ENCODE measurements around the gene IKZF1. TPM values are rescaled to one million over a fixed set of nuclear protein-coding genes. Genes with fewer than 3 reads are reported as not detected.

IKZF1 gene
- total RNA-seq, 1 experiment from 2014 or later: 2.3 TPM

DNA sequence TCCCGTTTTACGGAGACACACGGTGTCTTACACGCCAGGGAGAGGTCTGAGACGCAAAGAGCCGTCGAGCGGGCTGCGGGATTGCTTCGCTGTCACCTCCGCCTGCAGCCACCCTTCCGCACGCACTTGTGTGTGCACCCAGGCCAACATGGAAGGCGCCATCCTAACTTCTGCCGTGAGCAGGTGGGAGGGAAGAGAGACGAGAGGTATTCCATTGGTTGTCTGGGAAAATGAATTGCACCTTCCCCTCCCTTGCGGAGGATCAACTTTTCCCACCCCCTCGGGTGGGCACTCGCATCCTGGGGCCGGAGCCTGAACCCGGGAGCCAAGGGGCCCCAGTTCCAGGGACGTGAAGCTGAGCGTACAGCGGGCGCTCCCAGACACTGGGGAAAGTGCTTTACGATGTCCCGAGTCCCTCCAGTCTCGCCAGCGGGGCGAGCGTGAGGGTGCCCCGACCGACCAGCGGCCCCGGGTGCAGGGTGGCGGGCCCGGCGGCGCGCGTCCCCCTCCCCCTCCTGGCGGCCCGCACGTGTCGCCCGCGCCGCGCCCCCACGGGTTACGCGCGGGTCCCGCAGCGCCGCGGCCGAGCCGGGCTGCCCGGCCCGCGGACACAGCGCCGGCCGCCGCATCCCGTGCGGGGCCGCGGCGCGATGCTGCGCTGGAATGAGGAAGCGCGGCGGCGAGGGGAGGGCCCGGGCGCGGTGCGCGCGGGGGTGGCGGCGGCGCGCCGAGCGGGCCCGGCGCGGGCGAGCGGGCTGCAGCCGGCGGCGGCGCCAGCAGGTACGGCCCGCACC lies 984 bp upstream of the IKZF1 start (continued):
- TF ChIP-seq, protein P1, sequence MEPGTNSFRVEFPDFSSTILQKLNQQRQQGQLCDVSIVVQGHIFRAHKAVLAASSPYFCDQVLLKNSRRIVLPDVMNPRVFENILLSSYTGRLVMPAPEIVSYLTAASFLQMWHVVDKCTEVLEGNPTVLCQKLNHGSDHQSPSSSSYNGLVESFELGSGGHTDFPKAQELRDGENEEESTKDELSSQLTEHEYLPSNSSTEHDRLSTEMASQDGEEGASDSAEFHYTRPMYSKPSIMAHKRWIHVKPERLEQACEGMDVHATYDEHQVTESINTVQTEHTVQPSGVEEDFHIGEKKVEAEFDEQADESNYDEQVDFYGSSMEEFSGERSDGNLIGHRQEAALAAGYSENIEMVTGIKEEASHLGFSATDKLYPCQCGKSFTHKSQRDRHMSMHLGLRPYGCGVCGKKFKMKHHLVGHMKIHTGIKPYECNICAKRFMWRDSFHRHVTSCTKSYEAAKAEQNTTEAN (CRISPR knock-in tag; IDR thresholded peaks at IDR 0.05): no peak
- no peak for TF ChIP-seq FOXK1 (CRISPR knock-in tag; IDR thresholded peaks at IDR 0.05)

GRCh38 chr7:50304911-50305582 lies 531 bp downstream of the IKZF1 start:
- no peak for DNase-seq (ENCODE audit: low spot score)
- peak; percentile 31 for ATAC-seq
- peak overlapping the region; percentile 71 for H3K4me3 Mint-ChIP-seq
- ChIA-PET POLR2A (interaction anchor here (0.6 kb wide), 1 partner anchor 26 kb away, joined by 3 read pairs; no protein-coding TSS in a partner anchor), CTCF (interaction anchor here (0.9 to 1.2 kb wide), 2 partner anchors 8 to 64 kb away, joined by 3 read pairs; no protein-coding TSS in a partner anchor)
- no peaks in the 10 kb centered on the region for H3K36me3 Mint-ChIP-seq
- H3K9me3 Mint-ChIP-seq: no peaks in the 10 kb centered on the region
- TF ChIP-seq, protein P2, sequence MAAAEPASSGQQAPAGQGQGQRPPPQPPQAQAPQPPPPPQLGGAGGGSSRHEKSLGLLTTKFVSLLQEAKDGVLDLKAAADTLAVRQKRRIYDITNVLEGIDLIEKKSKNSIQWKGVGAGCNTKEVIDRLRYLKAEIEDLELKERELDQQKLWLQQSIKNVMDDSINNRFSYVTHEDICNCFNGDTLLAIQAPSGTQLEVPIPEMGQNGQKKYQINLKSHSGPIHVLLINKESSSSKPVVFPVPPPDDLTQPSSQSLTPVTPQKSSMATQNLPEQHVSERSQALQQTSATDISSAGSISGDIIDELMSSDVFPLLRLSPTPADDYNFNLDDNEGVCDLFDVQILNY (CRISPR knock-in tag; IDR thresholded peaks at IDR 0.05): no peak
- TF ChIP-seq ELF4 (CRISPR knock-in tag; IDR thresholded peaks at IDR 0.05; ENCODE audit: low read depth): no peak
- TF ChIP-seq ZNF317 (CRISPR knock-in tag; IDR thresholded peaks at IDR 0.05; ENCODE audit: borderline replicate concordance, low read depth): no peak
- TF ChIP-seq EMX1 (CRISPR knock-in tag; IDR thresholded peaks at IDR 0.05): no peak
- TF ChIP-seq RELA (CRISPR knock-in tag; IDR thresholded peaks at IDR 0.05; ENCODE audit: borderline replicate concordance): no peak
- TF ChIP-seq, protein P3, sequence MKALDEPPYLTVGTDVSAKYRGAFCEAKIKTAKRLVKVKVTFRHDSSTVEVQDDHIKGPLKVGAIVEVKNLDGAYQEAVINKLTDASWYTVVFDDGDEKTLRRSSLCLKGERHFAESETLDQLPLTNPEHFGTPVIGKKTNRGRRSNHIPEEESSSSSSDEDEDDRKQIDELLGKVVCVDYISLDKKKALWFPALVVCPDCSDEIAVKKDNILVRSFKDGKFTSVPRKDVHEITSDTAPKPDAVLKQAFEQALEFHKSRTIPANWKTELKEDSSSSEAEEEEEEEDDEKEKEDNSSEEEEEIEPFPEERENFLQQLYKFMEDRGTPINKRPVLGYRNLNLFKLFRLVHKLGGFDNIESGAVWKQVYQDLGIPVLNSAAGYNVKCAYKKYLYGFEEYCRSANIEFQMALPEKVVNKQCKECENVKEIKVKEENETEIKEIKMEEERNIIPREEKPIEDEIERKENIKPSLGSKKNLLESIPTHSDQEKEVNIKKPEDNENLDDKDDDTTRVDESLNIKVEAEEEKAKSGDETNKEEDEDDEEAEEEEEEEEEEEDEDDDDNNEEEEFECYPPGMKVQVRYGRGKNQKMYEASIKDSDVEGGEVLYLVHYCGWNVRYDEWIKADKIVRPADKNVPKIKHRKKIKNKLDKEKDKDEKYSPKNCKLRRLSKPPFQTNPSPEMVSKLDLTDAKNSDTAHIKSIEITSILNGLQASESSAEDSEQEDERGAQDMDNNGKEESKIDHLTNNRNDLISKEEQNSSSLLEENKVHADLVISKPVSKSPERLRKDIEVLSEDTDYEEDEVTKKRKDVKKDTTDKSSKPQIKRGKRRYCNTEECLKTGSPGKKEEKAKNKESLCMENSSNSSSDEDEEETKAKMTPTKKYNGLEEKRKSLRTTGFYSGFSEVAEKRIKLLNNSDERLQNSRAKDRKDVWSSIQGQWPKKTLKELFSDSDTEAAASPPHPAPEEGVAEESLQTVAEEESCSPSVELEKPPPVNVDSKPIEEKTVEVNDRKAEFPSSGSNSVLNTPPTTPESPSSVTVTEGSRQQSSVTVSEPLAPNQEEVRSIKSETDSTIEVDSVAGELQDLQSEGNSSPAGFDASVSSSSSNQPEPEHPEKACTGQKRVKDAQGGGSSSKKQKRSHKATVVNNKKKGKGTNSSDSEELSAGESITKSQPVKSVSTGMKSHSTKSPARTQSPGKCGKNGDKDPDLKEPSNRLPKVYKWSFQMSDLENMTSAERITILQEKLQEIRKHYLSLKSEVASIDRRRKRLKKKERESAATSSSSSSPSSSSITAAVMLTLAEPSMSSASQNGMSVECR (CRISPR knock-in tag; IDR thresholded peaks at IDR 0.05; ENCODE audit: borderline replicate concordance): no peak
- no peak for TF ChIP-seq ZNF423 (CRISPR knock-in tag; IDR thresholded peaks at IDR 0.05)
- no peak for TF ChIP-seq RORB (CRISPR knock-in tag; IDR thresholded peaks at IDR 0.05)
- H3K27me3 Mint-ChIP-seq (ENCODE audit: low read depth): peaks cover 60% of the 10 kb centered on the region
- no peak overlapping the region for H3K27ac Mint-ChIP-seq
- peaks cover 36% of the 10 kb centered on the region for H3K4me1 Mint-ChIP-seq

DNA sequence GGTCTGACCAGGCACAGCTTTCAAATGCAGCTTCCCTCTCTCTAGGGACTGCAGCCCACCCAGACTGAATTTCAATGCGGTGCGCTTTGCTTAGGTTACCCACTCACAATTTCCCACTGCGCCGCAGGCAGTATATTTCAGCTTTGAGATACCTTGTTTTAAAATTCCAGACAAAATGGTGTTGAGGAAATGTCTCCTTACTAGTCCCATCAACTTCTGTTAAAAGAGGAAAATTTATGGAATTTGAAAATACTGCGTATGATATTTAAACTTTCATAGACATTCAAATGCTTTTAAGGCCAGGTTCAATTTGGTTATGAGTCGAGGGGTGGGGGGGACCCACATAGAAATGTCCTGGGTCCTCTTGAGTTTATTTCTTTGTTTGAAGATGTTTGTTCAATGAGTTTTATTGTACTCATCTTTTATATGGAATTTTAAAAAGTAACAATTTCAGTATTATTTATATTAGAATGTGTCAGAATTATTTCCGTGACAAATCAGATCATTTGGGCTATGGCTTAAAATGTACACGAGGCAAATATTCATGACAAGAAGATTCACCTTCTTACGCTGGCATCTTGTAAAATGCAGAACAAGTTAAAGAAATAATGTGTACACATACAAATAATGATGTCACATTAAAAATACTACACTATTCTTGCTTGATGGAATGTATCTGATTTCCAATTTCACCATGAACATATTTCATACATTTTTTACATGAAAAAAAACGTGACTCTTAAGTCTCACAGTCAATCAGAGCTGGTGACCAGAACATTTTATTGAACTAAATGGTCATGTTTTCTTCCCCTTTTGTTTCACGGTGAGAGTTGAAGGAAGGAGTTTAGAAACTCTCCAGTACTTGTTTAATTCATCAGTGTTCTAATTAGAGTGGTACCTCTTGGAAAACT lies 1.3 kb downstream of the IKZF1 start:
- peaks cover 44% of the 10 kb centered on the region for H3K4me1 Mint-ChIP-seq
- POLR2A ChIA-PET: no interaction called here
- DNase-seq (ENCODE audit: low spot score) (no peak), ATAC-seq (no peak)
- peaks cover 60% of the 10 kb centered on the region for H3K27me3 Mint-ChIP-seq (ENCODE audit: low read depth)
- no peaks in the 10 kb centered on the region for H3K9me3 Mint-ChIP-seq
- no peaks in the 10 kb centered on the region for H3K36me3 Mint-ChIP-seq
- CTCF ChIA-PET: interaction anchor here (0.9 kb wide), 1 partner anchor 63 kb away, joined by 3 read pairs; no protein-coding TSS in a partner anchor
- no peak overlapping the region for H3K4me3 Mint-ChIP-seq
- no peak overlapping the region for H3K27ac Mint-ChIP-seq
- TF ChIP-seq MLX (CRISPR knock-in tag; IDR thresholded peaks at IDR 0.05) (no peak), AFF4 (CRISPR knock-in tag; IDR thresholded peaks at IDR 0.05; ENCODE audit: borderline replicate concordance) (no peak), KAT7 (CRISPR knock-in tag; IDR thresholded peaks at IDR 0.05; ENCODE audit: borderline replicate concordance) (no peak), TEAD4 (CRISPR knock-in tag; IDR thresholded peaks at IDR 0.05) (no peak)

Measured in WTC11 (cell line).